NCI-H187 (cell line): ENCODE results near the gene TRNT1.

Experiments used
- DNase-seq, 2 experiments: peaks; one replicate each; lab custom pipeline; 2025; lab: John Stamatoyannopoulos, UW

Gene TRNT1

GRCh38 chr3:3126477-3127431 is at the start of gene TRNT1:
TRNT1 (plus strand) TSS chr3:3126940; CDS start chr3:3129041, 2,101 bp downstream.
- DNase-seq: peak; percentile 67 to 78

- DNase-seq: no peak
Observed at GRCh38 chr3:3080309-3080708, 46.4 kb upstream of the TRNT1 start.

- DNase-seq: no peak
Observed at GRCh38 chr3:3081381-3082233, 45.1 kb upstream of the TRNT1 start.

- DNase-seq: no peak
Observed at GRCh38 chr3:3082234-3082924, 44.4 kb upstream of the TRNT1 start.

GRCh38 chr3:3084890-3085289 is 41.9 kb upstream of the TRNT1 start:
- DNase-seq: no peak

- DNase-seq: no peak
Observed at GRCh38 chr3:3085782-3086181, 41.0 kb upstream of the TRNT1 start.

- no peak for DNase-seq
Observed at GRCh38 chr3:3086239-3086638, 40.5 kb upstream of the TRNT1 start.

- no peak for DNase-seq
Observed at GRCh38 chr3:3087279-3087678, 39.5 kb upstream of the TRNT1 start.

GRCh38 chr3:3087716-3088465 is 38.8 kb upstream of the TRNT1 start:
- no peak for DNase-seq

GRCh38 chr3:3089017-3089416 is 37.7 kb upstream of the TRNT1 start:
- DNase-seq: no peak

- DNase-seq: no peak
Observed at GRCh38 chr3:3097958-3098357, 28.8 kb upstream of the TRNT1 start.

GRCh38 chr3:3101660-3102458 is 24.9 kb upstream of the TRNT1 start:
- DNase-seq: no peak

GRCh38 chr3:3102751-3103150 is 24.0 kb upstream of the TRNT1 start:
- no peak for DNase-seq

- no peak for DNase-seq
Observed at GRCh38 chr3:3105246-3105645, 21.5 kb upstream of the TRNT1 start.

GRCh38 chr3:3105815-3106214 is 20.9 kb upstream of the TRNT1 start:
- DNase-seq: no peak

GRCh38 chr3:3107181-3107580 is 19.6 kb upstream of the TRNT1 start:
- DNase-seq: no peak

GRCh38 chr3:3107858-3108257 is 18.9 kb upstream of the TRNT1 start:
- DNase-seq: no peak

- no peak for DNase-seq
Observed at GRCh38 chr3:3109407-3110298, 17.1 kb upstream of the TRNT1 start.

GRCh38 chr3:3110299-3110630 is 16.5 kb upstream of the TRNT1 start, which contains the start of gene IL5RA:
IL5RA (minus strand) TSS chr3:3110374; CDS start chr3:3104984, 5,390 bp downstream.
- DNase-seq: no peak
